ENCODE data around the gene RAC2. TPM values are rescaled to one million over a fixed set of nuclear protein-coding genes. Genes with fewer than 3 reads are reported as not detected.

RAC2 gene
- total RNA-seq, 4 donors from 2014 or later: 1.9 to 3.7 (median 3.5) TPM; not detected in 1

DNA sequence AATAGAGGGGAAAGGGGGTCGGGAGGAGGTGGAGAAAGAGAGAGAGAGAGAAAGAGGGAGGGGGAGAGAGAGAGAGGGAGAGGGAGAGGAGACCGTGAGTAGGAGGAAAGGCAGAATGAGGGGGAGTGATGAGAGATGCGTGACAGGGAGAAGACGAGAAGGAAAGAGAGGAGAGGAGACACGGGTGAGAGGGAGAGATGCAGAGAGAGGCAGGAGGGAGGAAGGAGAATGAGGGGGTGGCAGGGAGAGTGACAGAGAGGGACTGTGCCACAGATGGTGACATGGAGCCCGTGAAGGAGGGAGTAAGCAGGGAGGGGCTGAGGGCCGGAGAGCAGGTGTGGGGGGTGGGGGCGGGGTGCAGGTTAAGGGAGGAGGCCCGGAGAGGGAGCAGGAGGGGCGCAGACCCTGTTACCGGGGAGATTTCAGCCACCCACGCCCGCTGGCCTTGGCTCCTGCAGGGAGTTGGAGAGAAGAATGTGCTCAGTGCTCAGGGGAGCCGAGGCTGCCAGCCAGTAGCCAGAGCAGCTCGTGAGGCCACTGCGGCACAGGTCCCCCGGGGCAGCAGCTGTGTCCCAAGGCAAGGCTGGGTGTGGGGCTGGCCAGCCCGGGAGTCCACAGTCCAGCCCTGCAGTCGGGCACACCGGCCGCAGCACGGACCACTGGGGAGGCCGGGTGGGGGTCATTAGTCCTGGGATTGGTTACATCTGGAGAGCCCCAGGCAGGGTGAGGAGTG lies 31.7 kb downstream of the RAC2 start, which contains the start of gene SSTR3:
TSS of gene SSTR3 (minus strand) at position 304 of the 733 bp plus-strand sequence. CDS start 4,674 bp downstream, outside the sequence.
- Histone ChIP-seq H3K9me3 (no peaks in the 10 kb centered on the region), H3K36me3 (no peaks in the 10 kb centered on the region), H3K27ac (no peak within 1 kb of the TSS), H3K4me1 (no peaks in the 10 kb centered on the region), H3K4me3 (no peak within 1 kb of the TSS), H3K27me3 (peaks cover 0 to 8% (median 7%) of the 10 kb centered on the region in 3 donors)
- in situ Hi-C loops (cut with MboI; ENCODE audit: low sequenced_read_pairs in 4 of 4) (loop anchor here in 1 of 4 donors (25.0 kb wide), 1 partner anchor 125 kb away; no protein-coding TSS in a partner anchor), intact Hi-C loops (cut with DNase I; ENCODE audit: low total_unique reads) (no loop called here)
- DNase-seq: no peak
- no peak for TF ChIP-seq POLR2A (IDR thresholded peaks at IDR 0.05)
- no peak for TF ChIP-seq CTCF (IDR thresholded peaks at IDR 0.05 in 4 of 5, conservative IDR thresholded peaks at IDR 0.05 in 1 of 5)
- no peak for ATAC-seq

DNA sequence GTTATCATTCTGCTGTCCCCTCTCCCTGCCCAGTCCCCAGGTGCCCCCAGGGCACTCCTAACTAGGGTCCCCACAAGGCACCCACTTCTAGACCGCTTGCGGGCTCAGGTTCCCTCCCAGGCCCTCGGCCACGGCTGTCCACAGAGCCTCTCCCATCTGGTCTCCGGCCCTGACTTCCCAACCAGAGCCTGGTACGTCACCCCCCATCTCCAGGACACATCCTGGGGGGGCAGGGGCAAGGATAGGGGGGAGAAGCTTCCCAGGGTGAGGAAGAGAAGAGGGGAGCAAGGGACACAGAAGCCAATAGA lies 32.2 kb downstream of the RAC2 start:
- no peak for TF ChIP-seq POLR2A (IDR thresholded peaks at IDR 0.05)
- no peak for DNase-seq
- intact Hi-C loops (cut with DNase I; ENCODE audit: low total_unique reads) (no loop called here), in situ Hi-C loops (cut with MboI; ENCODE audit: low sequenced_read_pairs in 4 of 4) (loop anchor here in 1 of 4 donors (25.0 kb wide), 1 partner anchor 125 kb away; no protein-coding TSS in a partner anchor)
- Histone ChIP-seq H3K4me3 (no peak overlapping the region), H3K9me3 (no peaks in the 10 kb centered on the region), H3K4me1 (no peaks in the 10 kb centered on the region), H3K27me3 (peaks cover 0 to 8% (median 7%) of the 10 kb centered on the region in 3 donors), H3K36me3 (no peaks in the 10 kb centered on the region), H3K27ac (no peak overlapping the region)
- no peak for ATAC-seq

GRCh38 chr22:37211075-37211865 lies 32.8 kb downstream of the RAC2 start:
- TF ChIP-seq CTCF (IDR thresholded peaks at IDR 0.05 in 4 of 5, conservative IDR thresholded peaks at IDR 0.05 in 1 of 5): no peak
- TF ChIP-seq POLR2A (IDR thresholded peaks at IDR 0.05): no peak
- Histone ChIP-seq H3K9me3 (no peaks in the 10 kb centered on the region), H3K4me1 (no peaks in the 10 kb centered on the region), H3K4me3 (no peak overlapping the region), H3K36me3 (no peaks in the 10 kb centered on the region), H3K27me3 (peaks cover 0 to 7% (median 3%) of the 10 kb centered on the region in 3 donors), H3K27ac (no peak overlapping the region)
- ATAC-seq: no peak
- in situ Hi-C loops (cut with MboI; ENCODE audit: low sequenced_read_pairs in 4 of 4): loop anchor here in 1 of 4 donors (25.0 kb wide), 1 partner anchor 124 kb away; no protein-coding TSS in a partner anchor
- intact Hi-C loops (cut with DNase I; ENCODE audit: low total_unique reads): no loop called here
- no peak for DNase-seq

- Histone ChIP-seq H3K4me1 (no peaks in the 10 kb centered on the region), H3K4me3 (no peak overlapping the region), H3K27me3 (peaks cover 0 to 7% (median 3%) of the 10 kb centered on the region in 3 donors), H3K36me3 (no peaks in the 10 kb centered on the region), H3K27ac (no peak overlapping the region), H3K9me3 (no peaks in the 10 kb centered on the region)
- DNase-seq (no peak), ATAC-seq (no peak)
- in situ Hi-C loops (cut with MboI; ENCODE audit: low sequenced_read_pairs in 4 of 4): loop anchor here in 1 of 4 donors (25.0 kb wide), 1 partner anchor 123 kb away; no protein-coding TSS in a partner anchor
- no peak for TF ChIP-seq CTCF (IDR thresholded peaks at IDR 0.05 in 4 of 5, conservative IDR thresholded peaks at IDR 0.05 in 1 of 5)
- TF ChIP-seq POLR2A (IDR thresholded peaks at IDR 0.05): no peak
- intact Hi-C loops (cut with DNase I; ENCODE audit: low total_unique reads): no loop called here
These were observed 33.8 kb downstream of the RAC2 start for GRCh38 chr22:37210041-37210803.

Measured in gastrocnemius medialis (tissue), 4 donors.